SK-MEL-5 (cell line): ENCODE measurements around the gene WDR70. TPM values are rescaled to one million over a fixed set of nuclear protein-coding genes. Genes with fewer than 3 reads are reported as not detected.
"Not testable (repeated sequence)": the region's sequence is repeated elsewhere in the genome, so short reads cannot be mapped to it uniquely, and the experiment has no call there.

Experiments used
- DNase-seq: peaks from one replicate; pipeline ENCODE4 v3.0.0-alpha.2; 2016; ENCODE audit warnings: low read depth, low spot score
- in situ Hi-C: cut with HindIII; loops from 2 replicates; pipeline ENCODE4 v1.10.0; 2016; ENCODE audit warnings: low sequenced_read_pairs, high pct_unique_total_duplicates, low pct_unique_long_range_greater_than_20kb
- total RNA-seq: library from RNA; depleted of rRNA; stranded (reverse); fragments of >200 nt; shearing (Covaris generic); gene quantifications from 2 replicates; pipeline ENCODE4 v1.2.3, GENCODE V29; 2014

The WDR70 gene
- total RNA-seq, 1 experiment from 2014 or later = 45.6 TPM

DNA sequence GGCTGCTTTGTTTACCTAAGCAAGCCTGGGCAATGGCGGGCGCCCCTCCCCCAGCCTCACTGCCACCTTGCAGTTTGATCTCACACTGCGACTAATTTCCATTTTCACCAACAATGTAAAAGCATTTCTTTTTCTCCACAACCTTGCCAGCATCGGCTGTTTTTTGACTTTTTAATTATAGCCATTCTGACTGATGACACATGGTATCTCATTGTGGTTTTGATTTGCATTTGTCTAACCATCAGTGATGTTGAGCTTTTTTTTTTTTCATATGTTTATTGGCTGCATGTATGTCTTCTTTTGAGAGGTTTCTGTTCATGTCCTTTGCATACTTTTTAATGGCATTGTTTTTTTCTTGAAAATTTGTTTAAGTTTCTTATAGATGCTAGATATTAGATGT, 300.8 kb downstream of the WDR70 start:
- in situ Hi-C loops, DNase-seq: not testable (repeated sequence)

DNA sequence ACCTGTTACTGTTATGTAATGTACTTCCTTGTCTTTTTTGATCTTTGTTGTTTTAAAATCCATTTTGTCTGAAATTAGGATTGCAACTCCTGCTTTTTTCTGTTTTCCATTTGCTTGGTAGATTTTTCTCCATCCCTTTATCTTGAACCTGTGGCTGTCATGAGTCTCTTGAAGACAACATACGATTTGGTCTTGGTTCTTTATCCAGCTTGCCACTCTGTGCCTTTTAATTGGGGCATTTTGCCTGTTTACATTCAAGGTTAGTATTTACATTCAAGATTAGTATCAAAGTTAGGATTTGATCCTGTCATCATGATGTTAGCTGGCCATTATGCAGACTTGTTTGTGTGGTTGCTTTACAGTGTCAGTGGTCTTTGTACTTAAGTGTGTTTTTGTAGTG, 304.0 kb downstream of the WDR70 start:
- in situ Hi-C loops = no loop called here
- no peak for DNase-seq

GRCh38 chr5:37685211-37685610, 306.1 kb downstream of the WDR70 start:
- no peak for DNase-seq
- in situ Hi-C loops = no loop called here

DNA sequence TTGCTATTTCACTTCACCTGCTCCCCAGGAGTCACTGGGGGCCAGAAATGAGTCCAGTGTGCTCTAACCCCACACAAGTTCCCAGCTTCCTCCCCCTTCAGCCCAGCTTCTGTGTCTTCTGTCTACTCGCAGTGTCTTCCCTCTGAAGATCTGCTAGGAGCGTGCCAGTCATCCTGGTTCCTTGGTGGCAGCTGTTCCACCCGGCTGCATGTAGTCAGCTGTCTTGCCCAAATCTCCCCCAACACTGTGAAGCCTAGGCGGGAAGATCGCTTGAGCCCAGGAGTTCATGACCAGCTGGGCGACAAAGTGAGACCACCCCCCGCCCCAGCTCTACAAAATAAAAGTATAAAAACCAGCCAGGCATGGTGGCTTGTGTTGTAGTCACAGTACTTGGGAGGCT, 306.7 kb downstream of the WDR70 start:
- DNase-seq = no peak
- in situ Hi-C loops = no loop called here

DNA sequence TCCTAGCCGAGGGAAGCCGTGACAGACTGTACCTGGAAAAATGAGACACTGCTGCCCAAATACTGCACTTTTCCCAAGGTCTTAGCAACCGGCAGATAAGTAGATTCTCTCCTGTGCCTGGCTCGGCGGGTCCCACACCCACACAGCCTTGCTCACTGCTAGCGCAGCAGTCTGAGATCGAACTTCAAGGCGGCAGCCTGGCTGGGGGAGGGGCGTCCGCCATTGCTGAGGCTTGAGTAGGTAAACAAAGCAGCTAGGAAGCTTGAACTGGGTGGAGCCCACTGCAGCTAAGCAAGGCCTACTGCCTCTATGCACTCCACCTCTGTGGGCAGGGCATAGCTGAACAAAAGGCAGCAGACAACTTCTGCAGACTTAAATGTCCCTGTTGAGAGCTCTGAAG, 309.8 kb downstream of the WDR70 start:
- in situ Hi-C loops, DNase-seq: not testable (repeated sequence)

DNA sequence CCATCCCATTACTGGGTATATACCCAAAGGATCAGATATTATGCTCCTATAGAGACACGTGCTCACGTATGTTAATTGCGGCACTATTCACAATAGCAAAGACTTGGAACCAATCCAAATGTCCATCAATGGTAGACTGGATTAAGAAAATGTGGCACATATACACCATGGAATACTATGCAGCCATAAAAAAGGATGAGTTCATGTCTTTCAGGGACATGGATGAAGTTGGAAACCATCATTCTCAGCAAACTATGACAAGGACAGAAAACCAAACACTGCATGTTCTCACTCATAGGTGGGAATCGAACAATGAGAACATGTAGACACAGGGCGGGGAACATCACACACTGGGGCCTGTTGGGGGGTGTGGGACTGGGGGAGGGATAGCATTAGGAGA, 315.2 kb downstream of the WDR70 start:
- DNase-seq, in situ Hi-C loops: not testable (repeated sequence)

DNA sequence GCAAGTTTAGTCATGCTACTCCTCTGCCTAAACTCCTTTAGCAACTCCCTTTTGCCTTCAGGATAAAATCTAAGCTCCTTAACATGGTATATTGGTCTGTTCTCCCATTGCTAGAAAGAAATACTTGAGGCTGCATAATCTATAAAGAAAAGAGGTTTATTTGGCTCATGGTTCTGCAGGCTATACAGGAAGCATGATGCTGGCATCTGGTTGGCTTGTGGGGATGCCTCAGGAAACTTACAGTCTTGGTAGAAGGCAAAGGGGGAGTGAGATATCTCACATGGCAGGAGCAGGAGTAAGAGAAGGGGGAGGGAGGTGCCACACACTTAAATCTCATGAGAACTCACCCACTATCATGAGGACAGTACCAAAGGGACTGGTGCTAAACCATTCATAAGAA, 315.7 kb downstream of the WDR70 start:
- in situ Hi-C loops = no loop called here

DNA sequence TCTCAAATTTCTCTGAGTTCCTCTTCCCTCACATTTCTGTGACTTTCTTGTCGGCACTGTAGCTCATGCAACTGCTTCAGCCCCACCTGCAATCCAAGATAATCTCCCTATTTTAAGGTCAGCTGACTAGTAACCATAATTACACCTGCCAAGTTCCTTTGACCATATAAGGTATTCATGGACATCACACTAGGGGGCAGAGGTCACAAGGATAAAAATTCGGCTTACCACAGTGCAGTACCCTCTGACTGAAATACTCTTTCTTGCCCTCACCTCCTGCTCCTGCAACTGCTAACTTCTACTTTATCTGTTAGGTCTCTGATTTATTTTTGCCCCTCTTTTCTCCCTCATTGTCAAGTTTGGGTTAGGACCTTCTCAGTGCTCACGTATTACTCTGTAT, 316.5 kb downstream of the WDR70 start:
- DNase-seq = no peak
- in situ Hi-C loops = no loop called here

More for the DNA sequence above, 315.7 kb downstream of the WDR70 start:
- no peak for DNase-seq

GRCh38 chr5:37696190-37697021, 317.3 kb downstream of the WDR70 start:
- no peak for DNase-seq
- in situ Hi-C loops = no loop called here

GRCh38 chr5:37701868-37702267, 322.8 kb downstream of the WDR70 start:
- in situ Hi-C loops = no loop called here
- DNase-seq = no peak

- no peak for DNase-seq
Observed at GRCh38 chr5:37703841-37704241, 324.7 kb downstream of the WDR70 start.

GRCh38 chr5:37704406-37704805, 325.3 kb downstream of the WDR70 start:
- in situ Hi-C loops = no loop called here
- no peak for DNase-seq

More at GRCh38 chr5:37703841-37704241, 324.7 kb downstream of the WDR70 start:
- in situ Hi-C loops = no loop called here

- in situ Hi-C loops = no loop called here
- DNase-seq = no peak
Observed at GRCh38 chr5:37709020-37709419, 329.9 kb downstream of the WDR70 start.

DNA sequence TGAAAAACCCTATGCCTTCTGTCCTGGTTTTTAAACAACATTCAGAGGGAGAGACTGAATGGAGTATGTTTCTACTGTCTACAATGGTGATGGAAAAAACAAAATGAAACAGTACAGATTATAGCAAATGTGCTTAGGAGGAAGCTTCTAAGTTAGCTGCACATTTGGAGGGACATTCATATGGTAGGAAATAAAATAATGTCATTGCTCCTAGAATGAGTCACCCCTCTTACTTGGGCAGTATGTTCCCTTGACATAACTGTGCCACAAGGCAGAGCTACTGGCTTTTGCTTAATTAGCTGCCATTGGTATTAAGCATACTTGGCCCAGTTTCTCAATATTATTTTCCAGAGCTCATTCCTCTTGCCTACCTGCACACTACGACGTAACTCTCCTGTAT, 331.8 kb downstream of the WDR70 start:
- in situ Hi-C loops = no loop called here
- no peak for DNase-seq

DNA sequence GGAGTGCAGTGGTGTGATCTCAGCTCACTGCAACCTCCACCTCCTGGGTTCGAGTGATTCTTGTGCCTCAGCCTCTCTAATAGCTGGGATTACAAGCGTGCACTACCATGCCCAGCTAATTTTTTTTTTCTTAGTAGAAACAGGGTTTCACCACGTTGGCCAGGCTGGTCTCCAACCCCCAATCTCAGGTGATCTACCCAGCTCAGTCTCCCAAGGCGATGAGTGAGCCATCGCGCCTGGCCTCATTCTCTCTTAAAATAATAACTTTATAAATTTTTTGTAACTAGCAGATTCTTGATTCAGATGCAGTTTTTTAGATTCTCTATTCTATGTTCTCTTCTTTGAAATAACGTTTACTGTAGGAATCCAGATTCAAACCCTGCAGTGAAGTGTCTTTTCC, 333.6 kb downstream of the WDR70 start:
- no peak for DNase-seq
- in situ Hi-C loops = no loop called here

- DNase-seq = no peak
- in situ Hi-C loops = no loop called here
Observed at GRCh38 chr5:37714756-37715155, 335.6 kb downstream of the WDR70 start.

GRCh38 chr5:37715361-37715760, 336.2 kb downstream of the WDR70 start:
- DNase-seq = no peak
- in situ Hi-C loops = no loop called here

DNA sequence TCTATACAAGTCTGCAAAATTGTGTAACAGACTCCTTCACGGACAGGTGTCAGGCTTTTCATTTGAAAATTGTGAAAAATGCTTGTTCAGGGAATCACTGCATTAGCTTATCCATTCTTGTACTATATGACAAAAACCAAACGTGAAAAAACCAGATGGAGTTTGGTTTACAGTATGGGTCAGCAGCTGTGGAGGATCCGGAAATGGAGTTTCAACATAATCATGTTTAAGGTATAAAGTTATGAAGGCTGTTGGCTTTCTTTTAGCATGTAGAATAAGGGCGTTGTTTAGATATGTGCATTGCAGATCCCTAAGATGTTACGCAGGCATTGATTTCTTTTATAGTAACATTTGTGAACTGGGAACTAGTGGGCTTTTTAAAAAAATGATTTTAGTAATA, 336.9 kb downstream of the WDR70 start:
- in situ Hi-C loops = no loop called here
- no peak for DNase-seq

GRCh38 chr5:37716405-37716804, 337.3 kb downstream of the WDR70 start:
- DNase-seq = no peak
- in situ Hi-C loops = no loop called here

GRCh38 chr5:37717276-37717612, 338.1 kb downstream of the WDR70 start:
- in situ Hi-C loops = no loop called here
- DNase-seq = no peak
